A172 (cell line): ENCODE data around the gene PCDHB10. TPM values are rescaled to one million over a fixed set of nuclear protein-coding genes. Genes with fewer than 3 reads are reported as not detected.
"Not testable (repeated sequence)": the region's sequence is repeated elsewhere in the genome, so short reads cannot be mapped to it uniquely, and the experiment has no call there.

Experiments used
- DNase-seq: peaks from one replicate; pipeline ENCODE4 v3.0.0-alpha.2; 2015; ENCODE audit warnings: low spot score
- total RNA-seq: library from RNA; depleted of rRNA; stranded (reverse); fragments of >200 nt; shearing (Covaris generic); gene quantifications from 2 replicates; pipeline ENCODE4 v1.2.3, GENCODE V29; 2014

Gene PCDHB10
- total RNA-seq, 1 experiment from 2014 or later: 3.9 TPM

- DNase-seq: peak; percentile 59
Measured at GRCh38 chr5:141186897-141187512, 5.1 kb upstream of the PCDHB10 start, which contains the start of gene PCDHB9. TSS of gene PCDHB9 (plus strand) at chr5:141187161. CDS start at chr5:141187319, 158 bp downstream.

GRCh38 chr5:141188682-141189081, 3.5 kb upstream of the PCDHB10 start:
- DNase-seq: not testable (repeated sequence)

DNA sequence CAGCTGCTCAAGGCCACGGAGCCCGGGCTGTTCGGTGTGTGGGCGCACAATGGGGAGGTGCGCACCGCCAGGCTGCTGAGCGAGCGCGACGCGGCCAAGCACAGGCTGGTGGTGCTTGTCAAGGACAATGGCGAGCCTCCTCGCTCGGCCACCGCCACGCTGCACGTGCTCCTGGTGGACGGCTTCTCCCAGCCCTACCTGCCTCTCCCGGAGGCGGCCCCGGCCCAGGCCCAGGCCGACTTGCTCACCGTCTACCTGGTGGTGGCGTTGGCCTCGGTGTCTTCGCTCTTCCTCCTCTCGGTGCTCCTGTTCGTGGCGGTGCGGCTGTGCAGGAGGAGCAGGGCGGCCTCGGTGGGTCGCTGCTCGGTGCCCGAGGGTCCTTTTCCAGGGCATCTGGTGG, 3.0 kb upstream of the PCDHB10 start:
- not testable (repeated sequence) for DNase-seq

- DNase-seq: not testable (repeated sequence)
Measured at GRCh38 chr5:141194332-141194731, 2.2 kb downstream of the PCDHB10 start.

- DNase-seq: no peak
Measured at GRCh38 chr5:141196363-141196762, 4.2 kb downstream of the PCDHB10 start.

GRCh38 chr5:141199359-141200235, 7.4 kb downstream of the PCDHB10 start, which contains the start of gene PCDHB11:
TSS of gene PCDHB11 (plus strand) at chr5:141199627. CDS start at chr5:141199775, 148 bp downstream.
- DNase-seq: no peak

GRCh38 chr5:141201126-141201525, 9.0 kb downstream of the PCDHB10 start:
- not testable (repeated sequence) for DNase-seq

GRCh38 chr5:141201646-141202045, 9.5 kb downstream of the PCDHB10 start:
- DNase-seq: not testable (repeated sequence)

DNA sequence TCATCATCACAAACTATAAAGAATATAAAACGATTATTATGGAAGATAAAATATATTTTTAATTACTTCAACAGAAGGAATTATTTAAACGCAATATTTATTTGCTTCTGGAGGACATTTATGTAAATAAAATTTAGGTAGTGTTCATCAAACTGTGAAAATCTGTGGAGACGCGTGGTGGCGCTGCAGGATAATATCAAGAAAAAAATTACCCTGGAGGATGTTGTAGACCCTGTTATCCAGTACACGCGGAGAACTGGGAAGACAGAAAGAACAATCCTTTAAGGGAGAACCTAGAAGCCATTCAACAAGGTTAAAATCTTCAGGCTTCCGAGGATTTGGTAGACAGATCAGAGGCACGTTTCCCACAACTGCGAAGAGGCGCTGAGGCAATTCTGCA, 16.3 kb downstream of the PCDHB10 start, which contains the start of gene PCDHB12:
PCDHB12 (plus strand) TSS at position 242 of the 400 bp plus-strand sequence. CDS start 189 bp downstream, outside the sequence.
- no peak for DNase-seq

- not testable (repeated sequence) for DNase-seq
Measured at GRCh38 chr5:141210281-141210680, 18.1 kb downstream of the PCDHB10 start.

- DNase-seq: not testable (repeated sequence)
Measured at GRCh38 chr5:141210849-141211248, 18.7 kb downstream of the PCDHB10 start.

- not testable (repeated sequence) for DNase-seq
Measured at GRCh38 chr5:141213656-141214339, 21.6 kb downstream of the PCDHB10 start, which contains the start of gene PCDHB13. TSS of gene PCDHB13 (plus strand) at chr5:141213919. CDS start at chr5:141214124, 205 bp downstream.

- DNase-seq: not testable (repeated sequence)
Measured at GRCh38 chr5:141214583-141214982, 22.4 kb downstream of the PCDHB10 start.

GRCh38 chr5:141215504-141215903, 23.4 kb downstream of the PCDHB10 start:
- DNase-seq: not testable (repeated sequence)

GRCh38 chr5:141216035-141216434, 23.9 kb downstream of the PCDHB10 start:
- not testable (repeated sequence) for DNase-seq

GRCh38 chr5:141223112-141223783, 31.1 kb downstream of the PCDHB10 start, which contains the start of gene PCDHB14:
TSS of gene PCDHB14 (plus strand) at chr5:141223343. CDS start at chr5:141223506, 163 bp downstream.
- peak; percentile 76 for DNase-seq

- not testable (repeated sequence) for DNase-seq
Measured at GRCh38 chr5:141224844-141225243, 32.7 kb downstream of the PCDHB10 start.

- DNase-seq: not testable (repeated sequence)
Measured at GRCh38 chr5:141225421-141225820, 33.3 kb downstream of the PCDHB10 start.

DNA sequence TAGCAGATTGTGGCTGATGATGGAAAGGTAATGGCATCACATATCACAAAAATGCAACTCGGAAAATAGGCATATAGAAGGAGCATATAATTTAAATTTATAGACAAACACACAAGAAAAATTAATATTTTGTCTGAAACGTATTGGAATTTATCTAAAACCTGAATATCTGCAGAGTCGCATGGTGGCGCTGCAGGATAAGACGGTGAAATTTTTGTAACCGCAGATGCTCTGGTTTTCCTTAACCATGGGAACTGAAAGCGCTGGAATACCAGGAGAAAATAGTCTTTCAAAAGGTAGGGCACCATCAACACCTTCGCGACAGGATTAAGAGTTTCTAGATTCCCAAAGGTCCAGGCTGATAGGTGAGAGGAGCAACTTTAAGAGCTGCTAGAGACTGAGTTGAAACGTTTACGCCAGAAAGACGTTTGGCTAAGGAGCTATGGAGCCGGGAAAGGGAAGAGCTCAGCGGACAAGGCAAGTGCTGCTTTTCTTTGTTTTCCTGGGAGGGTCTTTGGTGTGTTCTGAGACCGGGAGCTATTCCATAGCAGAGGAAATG, 42.0 kb downstream of the PCDHB10 start:
- DNase-seq: no peak

GRCh38 chr5:141235922-141236321, 43.8 kb downstream of the PCDHB10 start:
- not testable (repeated sequence) for DNase-seq
